HG03457 (cell line): ENCODE results near the gene LIPH.
"Not testable (repeated sequence)": the region's sequence is repeated elsewhere in the genome, so short reads cannot be mapped to it uniquely, and the experiment has no call there.

Experiments used
- ATAC-seq: cut with Tn5 transposase; IDR thresholded peaks from one replicate; pipeline ENCODE4 v1.9.1; 2021; ENCODE audit warnings: moderate number of reproducible peaks; ENCODE audit not compliant: unreplicated experiment

LIPH gene

GRCh38 chr3:185490241-185490640, 62.1 kb downstream of the LIPH start:
- no peak for ATAC-seq

- no peak for ATAC-seq
These were observed 62.9 kb downstream of the LIPH start for GRCh38 chr3:185489462-185489861.

GRCh38 chr3:185488465-185488864, 63.9 kb downstream of the LIPH start:
- no peak for ATAC-seq

GRCh38 chr3:185486394-185486793, 66.0 kb downstream of the LIPH start:
- no peak for ATAC-seq

- no peak for ATAC-seq
These were observed 68.1 kb downstream of the LIPH start for GRCh38 chr3:185484296-185484695.

GRCh38 chr3:185479373-185479945, 72.9 kb downstream of the LIPH start:
- no peak for ATAC-seq

GRCh38 chr3:185477316-185477715, 75.1 kb downstream of the LIPH start:
- ATAC-seq = no peak

- ATAC-seq = not testable (repeated sequence)
These were observed 77.5 kb downstream of the LIPH start for GRCh38 chr3:185474922-185475321.

- no peak for ATAC-seq
These were observed 79.0 kb downstream of the LIPH start for GRCh38 chr3:185473290-185473815.

GRCh38 chr3:185470323-185470722, 82.1 kb downstream of the LIPH start:
- no peak for ATAC-seq

- no peak for ATAC-seq
These were observed 82.8 kb downstream of the LIPH start for GRCh38 chr3:185469542-185469941.

GRCh38 chr3:185466123-185466522, 86.3 kb downstream of the LIPH start:
- not testable (repeated sequence) for ATAC-seq

- ATAC-seq = no peak
These were observed 86.9 kb downstream of the LIPH start for GRCh38 chr3:185465471-185465870.

GRCh38 chr3:185460719-185461350, 91.6 kb downstream of the LIPH start:
- ATAC-seq = no peak

- ATAC-seq = no peak
These were observed 92.1 kb downstream of the LIPH start for GRCh38 chr3:185460309-185460708.

GRCh38 chr3:185457376-185457775, 95.0 kb downstream of the LIPH start:
- ATAC-seq = no peak
